ENCODE data around the gene SDF2.

GRCh38 chr17:28657756-28658155 lies 4.0 kb downstream of the SDF2 start:
- no peak for TF ChIP-seq CTCF (IDR thresholded peaks at IDR 0.05)
- TF ChIP-seq POLR2A (IDR thresholded peaks at IDR 0.05): no peak
